SK-N-SH (cell line): Measurements from ENCODE around the gene ANKUB1.

ENCODE experiments used
- CHD2 ChIP-seq: fragments of 150-350 bp; IDR thresholded peaks from 2 replicates; pipeline ENCODE4 v1.6.1; 2018; ENCODE audit warnings: low read length; ENCODE audit not compliant: partially characterized antibody
- CTCF ChIP-seq: fragments of 200-600 bp; sonication (generic); IDR thresholded peaks from 2 replicates; pipeline ENCODE4 v1.6.1; 2017; ENCODE audit warnings: antibody characterized with exemption, mild to moderate bottlenecking, moderate library complexity
- EP300 ChIP-seq, 2 experiments: IDR thresholded peaks; 2 replicates each; pipeline versions ENCODE4 v1.4.0 to v1.6.1; 2012; ENCODE audit warnings: borderline replicate concordance in 1 of 2, low read depth in 1 of 2, low read length in 1 of 2
- EZH2phosphoT487 ChIP-seq: fragments of 200-600 bp; sonication (generic); IDR thresholded peaks from 2 replicates; pipeline ENCODE4 v1.6.1; 2017; ENCODE audit warnings: low read depth, mixed run types, mild to moderate bottlenecking, antibody characterized with exemption, moderate library complexity, borderline replicate concordance
- MEF2A ChIP-seq: IDR thresholded peaks from 2 replicates; pipeline ENCODE4 v1.4.0; 2012; ENCODE audit warnings: low read depth, borderline replicate concordance
- REST ChIP-seq: IDR thresholded peaks from 2 replicates; pipeline ENCODE4 v1.6.1; 2012; ENCODE audit warnings: mild to moderate bottlenecking, low read depth, low read length, moderate library complexity
- SMC3 ChIP-seq: IDR thresholded peaks from 2 replicates; pipeline ENCODE4 v1.6.1; 2012; ENCODE audit warnings: low read depth, low read length, improper control_type of control experiment
- TAF1 ChIP-seq: IDR thresholded peaks from 2 replicates; pipeline ENCODE4 v1.6.1; 2012; ENCODE audit warnings: low read depth, mild to moderate bottlenecking, low read length, moderate library complexity, borderline replicate concordance
- ZBTB33 ChIP-seq: IDR thresholded peaks from 2 replicates; pipeline ENCODE4 v1.4.0; 2012; ENCODE audit warnings: low read depth, borderline replicate concordance

GRCh38 chr3:149752788-149753136, 39.6 kb downstream of the ANKUB1 start:
- TF ChIP-seq CTCF (no peak), CHD2 (no peak), EP300 (IDR thresholded peaks at IDR 0.05; ENCODE audit: borderline replicate concordance in 1 of 2, low read depth in 1 of 2, low read length in 1 of 2) (no peak), MEF2A (no peak), TAF1 (no peak), EZH2phosphoT487 (no peak), ZBTB33 (no peak), REST (no peak), SMC3 (no peak)
